PC-9 (cell line): Measurements from ENCODE around the gene HHEX. TPM values are rescaled to one million over a fixed set of nuclear protein-coding genes. Genes with fewer than 3 reads are reported as not detected.
"Not testable (repeated sequence)": the region's sequence is repeated elsewhere in the genome, so short reads cannot be mapped to it uniquely, and the experiment has no call there.

Experiments used
- BruUV-seq: library from RNA; stranded (reverse); fragments of 400-500 nt; replicated peaks from 2 replicates; lab custom pipeline; 2021; lab: Mats Ljungman, UMichigan
- CTCF ChIA-PET: fragments of 300-600 bp; sonication (Branson Sonifier 250); formaldehyde crosslinking; loops from one replicate; lab custom pipeline; 2022; ENCODE audit warnings: antibody characterized with exemption; lab: Charles Lee
- POLR2A ChIA-PET: fragments of 300-600 bp; sonication (Branson Sonifier 250); formaldehyde crosslinking; loops from one replicate; lab custom pipeline; 2022; ENCODE audit warnings: antibody characterized with exemption; ENCODE audit not compliant: unreplicated experiment; lab: Charles Lee
- DNase-seq, 2 experiments: peaks; one replicate each; pipeline versions ENCODE4 v3.0.0 to v3.0.0-alpha.2; 2015 to 2022; ENCODE audit warnings: mixed read lengths in 1 of 2
- H2AFZ ChIP-seq: fragments of 200-600 bp; sonication (generic); 2 replicates; pipeline ENCODE4 v1.8.1; 2017; ENCODE audit warnings: antibody characterized with exemption
- H3F3A ChIP-seq: fragments of 200-600 bp; sonication (generic); 2 replicates; pipeline ENCODE4 v1.8.1; 2017; ENCODE audit warnings: antibody characterized with exemption, mild to moderate bottlenecking, low read depth; ENCODE audit not compliant: insufficient read depth
- H3K27ac ChIP-seq: fragments of 200-600 bp; sonication (generic); 2 replicates; pipeline ENCODE4 v1.6.1; 2016; ENCODE audit warnings: mixed run types
- H3K27me3 ChIP-seq: fragments of 200-600 bp; sonication (generic); 2 replicates; pipeline ENCODE4 v1.6.1; 2016; ENCODE audit warnings: low read depth, mixed run types; ENCODE audit not compliant: insufficient read depth
- H3K36me3 ChIP-seq: fragments of 200-600 bp; sonication (generic); 2 replicates; pipeline ENCODE4 v1.6.1; 2016; ENCODE audit warnings: low read depth, mixed run types
- H3K4me1 ChIP-seq: fragments of 200-600 bp; sonication (generic); replicated peaks from 2 replicates; pipeline ENCODE4 v1.6.1; 2016; ENCODE audit warnings: mixed run types; ENCODE audit not compliant: insufficient read depth
- H3K4me2 ChIP-seq: fragments of 200-600 bp; sonication (generic); 2 replicates; pipeline ENCODE4 v1.6.1; 2017; ENCODE audit warnings: mixed run types
- H3K4me3 ChIP-seq: fragments of 200-600 bp; sonication (generic); 2 replicates; pipeline ENCODE4 v1.6.1; 2016; ENCODE audit warnings: mixed run types
- H3K79me2 ChIP-seq: fragments of 200-600 bp; sonication (generic); 2 replicates; pipeline ENCODE4 v1.6.1; 2017; ENCODE audit warnings: low read depth, mixed run types
- H3K9me2 ChIP-seq: fragments of 200-600 bp; sonication (generic); 2 replicates; pipeline ENCODE4 v1.8.1; 2017; ENCODE audit warnings: mild to moderate bottlenecking; ENCODE audit not compliant: insufficient read depth
- H3K9me3 ChIP-seq: fragments of 200-600 bp; sonication (generic); 2 replicates; pipeline ENCODE4 v1.8.1; 2016; ENCODE audit warnings: low read depth; ENCODE audit not compliant: insufficient read depth
- H4K20me1 ChIP-seq: fragments of 200-600 bp; sonication (generic); 2 replicates; pipeline ENCODE4 v1.8.1; 2017; ENCODE audit not compliant: insufficient read depth
- CTCF ChIP-seq: fragments of 200-600 bp; sonication (generic); conservative IDR thresholded peaks from 2 replicates; pipeline ENCODE4 v1.6.1; 2017; ENCODE audit warnings: mixed run types, antibody characterized with exemption, mild to moderate bottlenecking, moderate library complexity
- EZH2 ChIP-seq: fragments of 200-600 bp; sonication (generic); IDR thresholded peaks from 2 replicates; pipeline ENCODE4 v1.8.0; 2017; ENCODE audit warnings: antibody characterized with exemption, low read depth
- intact Hi-C: fragments of 100-400 bp; cut with micrococcal nuclease; formaldehyde crosslinking; loops from one replicate; pipeline ENCODE4 v1.10.0; 2022; ENCODE audit not compliant: unreplicated experiment
- total RNA-seq: library from RNA; stranded (reverse); gene quantifications from 2 replicates; pipeline ENCODE4 v1.2.3, GENCODE V29; 2021

The HHEX gene
- total RNA-seq, 1 experiment from 2014 or later: 7.8 TPM

DNA sequence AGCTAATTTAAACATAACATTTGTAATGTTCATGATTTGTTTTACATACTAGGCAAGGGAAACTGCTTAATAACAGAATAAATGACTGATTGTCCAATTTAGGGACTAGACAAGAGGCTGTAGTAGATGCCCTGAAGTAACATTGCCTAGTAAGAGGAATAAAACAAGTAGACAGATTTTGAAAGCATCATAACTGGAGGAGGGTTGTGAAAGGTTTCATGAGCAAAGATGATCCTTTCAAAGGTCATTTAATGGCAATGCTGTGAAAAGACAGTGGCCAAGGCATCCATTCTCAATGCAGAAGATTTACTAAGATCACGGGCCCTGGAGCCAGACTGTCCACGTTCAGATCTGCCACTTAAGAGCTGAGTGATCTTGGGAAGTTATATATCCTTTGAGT, 44.8 kb upstream of the HHEX start:
- no peaks in the 10 kb centered on the region for H4K20me1 ChIP-seq
- H3K36me3 ChIP-seq: peaks cover 18% of the 10 kb centered on the region; the same call in 1 of the 2 replicates
- no peaks in the 10 kb centered on the region for H3F3A ChIP-seq
- 0 out of 2 replicates have a peak, but pooled peaks cover 2% of the 10 kb centered on the region for H3K79me2 ChIP-seq
- H3K9me3 ChIP-seq: no peaks in the 10 kb centered on the region
- H3K27me3 ChIP-seq: no peaks in the 10 kb centered on the region
- no peak for DNase-seq
- TF ChIP-seq CTCF: no peak
- no peak for TF ChIP-seq EZH2
- ChIA-PET CTCF (no interaction called here), POLR2A (no interaction called here)
- H2AFZ ChIP-seq: no peak overlapping the region
- H3K4me3 ChIP-seq: no peak overlapping the region
- intact Hi-C loops: no loop called here
- no TSS peak for BruUV-seq
- H3K4me1 ChIP-seq: no peaks in the 10 kb centered on the region
- no peaks in the 10 kb centered on the region for H3K9me2 ChIP-seq
- no peak overlapping the region for H3K4me2 ChIP-seq
- H3K27ac ChIP-seq: no peak overlapping the region

- H3K36me3 ChIP-seq: peaks cover 23% of the 10 kb centered on the region; the same call in 1 of the 2 replicates
- H3K79me2 ChIP-seq, H3F3A ChIP-seq, H3K27me3 ChIP-seq, H3K9me3 ChIP-seq, intact Hi-C loops, H3K4me3 ChIP-seq, DNase-seq, H3K4me2 ChIP-seq, H2AFZ ChIP-seq, POLR2A ChIA-PET, H3K9me2 ChIP-seq, BruUV-seq, CTCF ChIA-PET, H4K20me1 ChIP-seq, H3K4me1 ChIP-seq, H3K27ac ChIP-seq: not testable (repeated sequence)
Observed at GRCh38 chr10:92650864-92651263, 38.9 kb upstream of the HHEX start.

DNA sequence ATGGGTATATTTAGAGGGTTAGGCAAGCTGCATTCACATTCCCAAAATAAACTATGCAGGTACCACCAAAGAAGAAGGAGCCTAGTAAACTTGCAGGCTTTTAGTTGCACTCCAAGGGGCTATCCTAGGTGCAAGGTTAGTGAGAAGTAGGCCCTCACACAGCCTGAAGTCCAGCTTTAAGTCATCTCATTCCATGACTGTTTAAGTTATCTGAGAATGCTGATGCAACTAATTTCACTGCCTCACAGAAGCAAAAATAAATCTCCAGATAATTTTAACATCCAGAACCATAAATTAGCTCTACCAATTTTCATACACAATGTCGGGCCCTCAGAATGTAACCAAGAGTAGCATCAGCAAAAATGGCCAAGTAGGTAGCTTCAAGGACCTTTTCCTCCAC, 34.3 kb upstream of the HHEX start:
- no peak overlapping the region for H3K4me3 ChIP-seq
- H3K79me2 ChIP-seq: no peaks in the 10 kb centered on the region
- no TSS peak for BruUV-seq
- 0 out of 2 replicates have a peak, but pooled peaks cover 6% of the 10 kb centered on the region for H3F3A ChIP-seq
- no peak for DNase-seq
- H3K4me2 ChIP-seq: no peak overlapping the region
- no peaks in the 10 kb centered on the region for H3K9me3 ChIP-seq
- intact Hi-C loops: no loop called here
- no peak for TF ChIP-seq EZH2
- no peak for TF ChIP-seq CTCF
- CTCF ChIA-PET: no interaction called here
- H2AFZ ChIP-seq: no peak overlapping the region
- POLR2A ChIA-PET: interaction anchor here (0.6 kb wide), 1 partner anchor 1838 kb away, joined by 6 read pairs; no protein-coding TSS in a partner anchor
- no peaks in the 10 kb centered on the region for H3K4me1 ChIP-seq
- H3K27ac ChIP-seq: no peak overlapping the region
- no peaks in the 10 kb centered on the region for H4K20me1 ChIP-seq
- peaks cover 7% of the 10 kb centered on the region; the same call in 1 of the 2 replicates for H3K36me3 ChIP-seq
- H3K9me2 ChIP-seq: no peaks in the 10 kb centered on the region
- no peaks in the 10 kb centered on the region for H3K27me3 ChIP-seq
